ENCODE measurements around the gene UBE2D1. TPM values are rescaled to one million over a fixed set of nuclear protein-coding genes. Genes with fewer than 3 reads are reported as not detected.

UBE2D1 gene
- total RNA-seq, 1 donor from 2014 or later: 56.6 TPM

- no peak for DNase-seq (ENCODE audit: low spot score)
- no peaks in the 10 kb centered on the region for H3K36me3 Mint-ChIP-seq
- no peaks in the 10 kb centered on the region for H3K9me3 ChIP-seq (ENCODE audit: low read depth)
These were observed 12.0 kb upstream of the UBE2D1 start for GRCh38 chr10:58322835-58323209.

GRCh38 chr10:58326967-58327381, 7.8 kb upstream of the UBE2D1 start:
- Histone ChIP-seq H2AFZ (replicated peaks) (no peak overlapping the region), H3K27ac (no peak overlapping the region), H3K36me3 (no peaks in the 10 kb centered on the region), H4K20me1 (ENCODE audit: low read depth) (no peaks in the 10 kb centered on the region), H3K4me3 (no peak overlapping the region), H3K4me1 (no peaks in the 10 kb centered on the region), H3K4me2 (no peak overlapping the region), H3F3A (ENCODE audit: low read depth) (no peaks in the 10 kb centered on the region), H3K9ac (no peak overlapping the region), H3K9me3 (ENCODE audit: low read depth) (no peaks in the 10 kb centered on the region), H3K27me3 (no peaks in the 10 kb centered on the region), H3K79me2 (ENCODE audit: low read depth) (no peaks in the 10 kb centered on the region)
- TF ChIP-seq EZH2phosphoT487 (IDR thresholded peaks at IDR 0.05) (no peak), CTCF (IDR thresholded peaks at IDR 0.05) (no peak)
- DNase-seq (ENCODE audit: low spot score): no peak
- H3K36me3 Mint-ChIP-seq: no peaks in the 10 kb centered on the region
- H3K4me1 Mint-ChIP-seq: no peaks in the 10 kb centered on the region
- peaks cover 4% of the 10 kb centered on the region for H3K9me3 Mint-ChIP-seq
- no peak overlapping the region for H3K27ac Mint-ChIP-seq
- H3K27me3 Mint-ChIP-seq (ENCODE audit: insufficient read depth, low read depth): no peaks in the 10 kb centered on the region
- no peak overlapping the region for H3K4me3 Mint-ChIP-seq

More at GRCh38 chr10:58322835-58323209, 12.0 kb upstream of the UBE2D1 start:
- Mint-ChIP-seq H3K4me1 (no peaks in the 10 kb centered on the region), H3K27ac (peak overlapping the region; percentile 26), H3K27me3 (ENCODE audit: insufficient read depth, low read depth) (no peaks in the 10 kb centered on the region), H3K9me3 (no peaks in the 10 kb centered on the region), H3K4me3 (no peak overlapping the region)
- Histone ChIP-seq H3F3A (ENCODE audit: low read depth) (no peaks in the 10 kb centered on the region), H4K20me1 (ENCODE audit: low read depth) (no peaks in the 10 kb centered on the region), H3K79me2 (ENCODE audit: low read depth) (no peaks in the 10 kb centered on the region), H3K36me3 (no peaks in the 10 kb centered on the region), H2AFZ (replicated peaks) (no peak overlapping the region), H3K4me3 (no peak overlapping the region), H3K4me2 (no peak overlapping the region), H3K27ac (no peak overlapping the region), H3K27me3 (no peaks in the 10 kb centered on the region), H3K9ac (no peak overlapping the region), H3K4me1 (no peaks in the 10 kb centered on the region)
- no peak for TF ChIP-seq CTCF (IDR thresholded peaks at IDR 0.05)
- no peak for TF ChIP-seq EZH2phosphoT487 (IDR thresholded peaks at IDR 0.05)
- TF ChIP-seq EZH2 (IDR thresholded peaks at IDR 0.05): no peak

- no peaks in the 10 kb centered on the region for H4K20me1 ChIP-seq (ENCODE audit: low read depth)
- TF ChIP-seq CTCF (IDR thresholded peaks at IDR 0.05) (no peak), EZH2 (IDR thresholded peaks at IDR 0.05) (no peak), EZH2phosphoT487 (IDR thresholded peaks at IDR 0.05) (no peak)
- H2AFZ ChIP-seq (replicated peaks): no peak overlapping the region
- Mint-ChIP-seq H3K36me3 (no peaks in the 10 kb centered on the region), H3K4me1 (no peaks in the 10 kb centered on the region), H3K4me3 (no peak overlapping the region), H3K27me3 (ENCODE audit: insufficient read depth, low read depth) (peaks cover 2% of the 10 kb centered on the region), H3K9me3 (peaks cover 4% of the 10 kb centered on the region), H3K27ac (no peak overlapping the region)
- no peak overlapping the region for H3K9ac ChIP-seq
- H3F3A ChIP-seq (ENCODE audit: low read depth): no peaks in the 10 kb centered on the region
- no peak for DNase-seq (ENCODE audit: low spot score)
- H3K79me2 ChIP-seq (ENCODE audit: low read depth): no peaks in the 10 kb centered on the region
- no peaks in the 10 kb centered on the region for H3K36me3 ChIP-seq
- H3K4me3 ChIP-seq: no peak overlapping the region
- no peak overlapping the region for H3K4me2 ChIP-seq
- H3K27me3 ChIP-seq: no peaks in the 10 kb centered on the region
- no peaks in the 10 kb centered on the region for H3K4me1 ChIP-seq
- H3K9me3 ChIP-seq (ENCODE audit: low read depth): no peaks in the 10 kb centered on the region
- no peak overlapping the region for H3K27ac ChIP-seq
These were observed 6.6 kb upstream of the UBE2D1 start for GRCh38 chr10:58328233-58328632.

Data from neural progenitor cell (in vitro differentiated cells).